HEK293 (cell line): ENCODE results near the gene HOXB4.

Experiments
- CTCF ChIA-PET: fragments of 350-600 bp; formaldehyde crosslinking; extraction: SDS; loops from one replicate; lab custom pipeline; 2021; ENCODE audit warnings: antibody characterized with exemption; lab: Yijun Ruan, JAX
- POLR2A ChIA-PET: fragments of 300-600 bp; formaldehyde crosslinking; extraction: SDS; loops from one replicate; lab custom pipeline; 2020; ENCODE audit warnings: antibody characterized with exemption, inconsistent platforms; lab: Yijun Ruan, JAX
- H3K27ac ChIP-seq: fragments of 200-500 bp; sonication (Bioruptor generic); 2 replicates; pipeline ENCODE4 v1.5.1; 2014; ENCODE audit warnings: low read depth, low read length, control low read depth, inconsistent platforms; ENCODE audit errors: extremely low read depth
- H3K36me3 ChIP-seq, 2 experiments: fragments of 200-500 bp in 1 of 2; sonication (Bioruptor generic) in 1 of 2; 1 replicate in 1 of 2; 2 replicates in 1 of 2; pipeline ENCODE4 v1.5.1; 2014 to 2017; ENCODE audit warnings: inconsistent platforms in 2 of 2, low read length in 2 of 2; ENCODE audit not compliant: control insufficient read depth in 2 of 2, insufficient read depth in 1 of 2
- H3K4me1 ChIP-seq: fragments of 200-500 bp; sonication (Bioruptor generic); 2 replicates; pipeline ENCODE4 v1.5.1; 2014; ENCODE audit warnings: mild to moderate bottlenecking, low read length, inconsistent platforms; ENCODE audit not compliant: control insufficient read depth, insufficient read depth
- H3K4me3 ChIP-seq: 2 replicates; pipeline ENCODE4 v1.5.1; 2011; ENCODE audit warnings: low read depth, mild to moderate bottlenecking, control low read depth, low read length, moderate library complexity
- H3K9me3 ChIP-seq: fragments of 200-500 bp; sonication (Bioruptor generic); 2 replicates; pipeline ENCODE4 v1.5.1; 2014; ENCODE audit warnings: low read depth, low read length, inconsistent platforms; ENCODE audit not compliant: control insufficient read depth, insufficient read depth
- FEZF1 ChIP-seq: fragments of 450-650 bp; formaldehyde crosslinking; IDR thresholded peaks from 2 replicates; pipeline ENCODE4 v1.5.1; 2016; ENCODE audit warnings: missing biosample characterization, missing genetic modification characterization
- GLIS2 ChIP-seq: fragments of 450-650 bp; formaldehyde crosslinking; IDR thresholded peaks from 2 replicates; pipeline ENCODE4 v1.5.1; 2016; ENCODE audit warnings: missing biosample characterization, missing genetic modification characterization
- KLF16 ChIP-seq: fragments of 450-650 bp; formaldehyde crosslinking; IDR thresholded peaks from 2 replicates; pipeline ENCODE4 v1.5.1; 2017; ENCODE audit warnings: missing biosample characterization, missing genetic modification characterization
- OSR2 ChIP-seq: fragments of 450-650 bp; formaldehyde crosslinking; IDR thresholded peaks from 2 replicates; pipeline ENCODE4 v1.5.1; 2016; ENCODE audit warnings: missing biosample characterization, missing genetic modification characterization
- TCF7L2 ChIP-seq: IDR thresholded peaks from 2 replicates; pipeline ENCODE4 v1.6.1; 2011; ENCODE audit warnings: low read depth, mild to moderate bottlenecking, inconsistent platforms, low read length, moderate library complexity, borderline replicate concordance
- ZBTB17 ChIP-seq: fragments of 450-650 bp; formaldehyde crosslinking; IDR thresholded peaks from 2 replicates; pipeline ENCODE4 v1.5.1; 2016; ENCODE audit warnings: missing biosample characterization, missing genetic modification characterization
- ZIC2 ChIP-seq: fragments of 450-650 bp; formaldehyde crosslinking; IDR thresholded peaks from 2 replicates; pipeline ENCODE4 v1.5.1; 2016; ENCODE audit warnings: missing biosample characterization, missing genetic modification characterization
- ZNF2 ChIP-seq: fragments of 450-650 bp; formaldehyde crosslinking; IDR thresholded peaks from 2 replicates; pipeline ENCODE4 v1.5.1; 2016; ENCODE audit warnings: missing biosample characterization, missing genetic modification characterization
- ZNF335 ChIP-seq: fragments of 450-650 bp; formaldehyde crosslinking; conservative IDR thresholded peaks from 2 replicates; pipeline ENCODE4 v1.5.1; 2016; ENCODE audit warnings: missing biosample characterization, missing genetic modification characterization
- ZNF341 ChIP-seq: fragments of 450-650 bp; formaldehyde crosslinking; IDR thresholded peaks from 2 replicates; pipeline ENCODE4; 2016; ENCODE audit warnings: low read depth, missing biosample characterization, missing genetic modification characterization
- ZNF423 ChIP-seq: fragments of 450-650 bp; formaldehyde crosslinking; IDR thresholded peaks from 2 replicates; pipeline ENCODE4 v1.5.1; 2016; ENCODE audit warnings: missing biosample characterization, missing genetic modification characterization
- ZNF621 ChIP-seq: fragments of 450-650 bp; formaldehyde crosslinking; IDR thresholded peaks from 2 replicates; pipeline ENCODE4 v1.5.1; 2017; ENCODE audit warnings: missing biosample characterization, missing genetic modification characterization
- ZNF654 ChIP-seq: fragments of 450-650 bp; formaldehyde crosslinking; IDR thresholded peaks from 2 replicates; pipeline ENCODE4 v1.5.1; 2016; ENCODE audit warnings: low read depth, missing biosample characterization, missing genetic modification characterization
- TF ChIP-seq, protein P1 (sequence below): fragments of 450-650 bp; IDR thresholded peaks from 2 replicates; pipeline ENCODE4 v1.5.1; 2018; ENCODE audit warnings: missing biosample characterization, mild to moderate bottlenecking, missing genetic modification characterization
- TF ChIP-seq, protein P2 (sequence below): fragments of 450-650 bp; formaldehyde crosslinking; IDR thresholded peaks from 2 replicates; pipeline ENCODE4 v1.5.1; 2016; ENCODE audit warnings: missing biosample characterization, missing genetic modification characterization
- TF ChIP-seq, protein P3 (sequence below): fragments of 450-650 bp; formaldehyde crosslinking; IDR thresholded peaks from 2 replicates; pipeline ENCODE4 v1.5.1; 2016; ENCODE audit warnings: missing biosample characterization, missing genetic modification characterization
- TF ChIP-seq, protein P4 (sequence below): fragments of 450-650 bp; formaldehyde crosslinking; IDR thresholded peaks from 2 replicates; pipeline ENCODE4 v1.5.1; 2016; ENCODE audit warnings: missing biosample characterization, missing genetic modification characterization, low read depth

The HOXB4 gene

DNA sequence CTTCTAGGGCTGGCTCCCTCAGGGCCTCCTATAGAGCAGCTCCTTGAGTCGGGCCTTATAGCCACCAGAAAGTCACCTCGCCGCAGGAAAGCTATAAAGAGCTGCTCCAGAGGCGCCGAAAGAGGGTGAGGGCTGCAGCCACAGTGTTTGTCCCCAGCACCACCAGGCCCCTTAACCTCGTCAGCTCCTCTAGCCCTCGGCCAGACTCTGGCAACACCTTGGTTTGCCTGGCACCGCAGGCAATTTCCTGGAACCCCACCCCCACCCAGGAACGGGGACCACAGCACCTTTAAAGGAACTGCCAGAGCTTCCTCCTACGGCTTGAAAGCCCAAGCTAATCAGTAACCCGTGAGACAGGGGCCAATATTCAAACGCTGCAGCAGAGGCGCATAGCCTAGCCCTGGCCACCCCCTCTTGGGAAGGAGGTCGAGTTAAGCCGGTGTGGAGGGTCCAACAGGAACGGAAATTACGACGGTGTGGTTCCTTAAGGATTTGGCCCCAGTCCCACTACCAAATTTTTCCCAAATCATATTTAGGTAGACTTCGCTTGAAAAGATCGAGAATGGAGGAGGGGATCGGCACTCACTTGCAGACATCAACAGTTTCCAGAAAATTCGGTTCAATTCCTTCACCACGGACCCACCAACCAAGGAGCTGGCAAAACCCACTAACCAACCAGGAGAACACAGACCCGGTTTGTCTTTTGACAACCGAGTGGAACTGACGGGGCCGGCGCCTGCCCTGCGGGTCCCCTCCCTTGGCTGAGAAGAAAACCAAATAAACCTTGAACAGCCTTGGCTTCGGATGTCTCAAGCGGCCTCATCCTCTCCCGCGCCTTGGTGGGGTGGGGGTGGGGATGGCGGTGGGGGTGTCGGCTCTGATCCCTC lies 23.6 kb upstream of the HOXB4 start (continued):
- peak; percentile 69; the same call in 1 of the 2 replicates for TF ChIP-seq ZNF341
- TF ChIP-seq ZNF335 (tag by site-specific recombination) = peak; percentile 84
- TF ChIP-seq, protein P1, sequence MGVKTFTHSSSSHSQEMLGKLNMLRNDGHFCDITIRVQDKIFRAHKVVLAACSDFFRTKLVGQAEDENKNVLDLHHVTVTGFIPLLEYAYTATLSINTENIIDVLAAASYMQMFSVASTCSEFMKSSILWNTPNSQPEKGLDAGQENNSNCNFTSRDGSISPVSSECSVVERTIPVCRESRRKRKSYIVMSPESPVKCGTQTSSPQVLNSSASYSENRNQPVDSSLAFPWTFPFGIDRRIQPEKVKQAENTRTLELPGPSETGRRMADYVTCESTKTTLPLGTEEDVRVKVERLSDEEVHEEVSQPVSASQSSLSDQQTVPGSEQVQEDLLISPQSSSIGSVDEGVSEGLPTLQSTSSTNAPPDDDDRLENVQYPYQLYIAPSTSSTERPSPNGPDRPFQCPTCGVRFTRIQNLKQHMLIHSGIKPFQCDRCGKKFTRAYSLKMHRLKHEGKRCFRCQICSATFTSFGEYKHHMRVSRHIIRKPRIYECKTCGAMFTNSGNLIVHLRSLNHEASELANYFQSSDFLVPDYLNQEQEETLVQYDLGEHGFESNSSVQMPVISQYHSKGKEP = no peak
- TF ChIP-seq, protein P2, sequence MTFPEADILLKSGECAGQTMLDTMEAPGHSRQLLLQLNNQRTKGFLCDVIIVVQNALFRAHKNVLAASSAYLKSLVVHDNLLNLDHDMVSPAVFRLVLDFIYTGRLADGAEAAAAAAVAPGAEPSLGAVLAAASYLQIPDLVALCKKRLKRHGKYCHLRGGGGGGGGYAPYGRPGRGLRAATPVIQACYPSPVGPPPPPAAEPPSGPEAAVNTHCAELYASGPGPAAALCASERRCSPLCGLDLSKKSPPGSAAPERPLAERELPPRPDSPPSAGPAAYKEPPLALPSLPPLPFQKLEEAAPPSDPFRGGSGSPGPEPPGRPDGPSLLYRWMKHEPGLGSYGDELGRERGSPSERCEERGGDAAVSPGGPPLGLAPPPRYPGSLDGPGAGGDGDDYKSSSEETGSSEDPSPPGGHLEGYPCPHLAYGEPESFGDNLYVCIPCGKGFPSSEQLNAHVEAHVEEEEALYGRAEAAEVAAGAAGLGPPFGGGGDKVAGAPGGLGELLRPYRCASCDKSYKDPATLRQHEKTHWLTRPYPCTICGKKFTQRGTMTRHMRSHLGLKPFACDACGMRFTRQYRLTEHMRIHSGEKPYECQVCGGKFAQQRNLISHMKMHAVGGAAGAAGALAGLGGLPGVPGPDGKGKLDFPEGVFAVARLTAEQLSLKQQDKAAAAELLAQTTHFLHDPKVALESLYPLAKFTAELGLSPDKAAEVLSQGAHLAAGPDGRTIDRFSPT (tag by site-specific recombination) = peak; percentile 67; the same call in 1 of the 2 replicates
- TF ChIP-seq, protein P3, sequence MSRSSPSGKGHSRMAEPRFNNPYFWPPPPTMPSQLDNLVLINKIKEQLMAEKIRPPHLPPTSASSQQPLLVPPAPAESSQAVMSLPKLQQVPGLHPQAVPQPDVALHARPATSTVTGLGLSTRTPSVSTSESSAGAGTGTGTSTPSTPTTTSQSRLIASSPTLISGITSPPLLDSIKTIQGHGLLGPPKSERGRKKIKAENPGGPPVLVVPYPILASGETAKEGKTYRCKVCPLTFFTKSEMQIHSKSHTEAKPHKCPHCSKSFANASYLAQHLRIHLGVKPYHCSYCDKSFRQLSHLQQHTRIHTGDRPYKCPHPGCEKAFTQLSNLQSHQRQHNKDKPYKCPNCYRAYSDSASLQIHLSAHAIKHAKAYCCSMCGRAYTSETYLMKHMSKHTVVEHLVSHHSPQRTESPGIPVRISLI (tag by site-specific recombination) = no peak
- no peak for TF ChIP-seq FEZF1
- TF ChIP-seq GLIS2 (tag by site-specific recombination) = 0 out of 2 replicates have a peak, but pooled peaks have one; percentile 8
- TF ChIP-seq OSR2 (tag by site-specific recombination) = 0 out of 2 replicates have a peak, but pooled peaks have one; percentile 13
- TF ChIP-seq, protein P4, sequence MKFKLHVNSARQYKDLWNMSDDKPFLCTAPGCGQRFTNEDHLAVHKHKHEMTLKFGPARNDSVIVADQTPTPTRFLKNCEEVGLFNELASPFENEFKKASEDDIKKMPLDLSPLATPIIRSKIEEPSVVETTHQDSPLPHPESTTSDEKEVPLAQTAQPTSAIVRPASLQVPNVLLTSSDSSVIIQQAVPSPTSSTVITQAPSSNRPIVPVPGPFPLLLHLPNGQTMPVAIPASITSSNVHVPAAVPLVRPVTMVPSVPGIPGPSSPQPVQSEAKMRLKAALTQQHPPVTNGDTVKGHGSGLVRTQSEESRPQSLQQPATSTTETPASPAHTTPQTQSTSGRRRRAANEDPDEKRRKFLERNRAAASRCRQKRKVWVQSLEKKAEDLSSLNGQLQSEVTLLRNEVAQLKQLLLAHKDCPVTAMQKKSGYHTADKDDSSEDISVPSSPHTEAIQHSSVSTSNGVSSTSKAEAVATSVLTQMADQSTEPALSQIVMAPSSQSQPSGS (tag by site-specific recombination) = no peak
- TF ChIP-seq ZNF423 = 0 out of 2 replicates have a peak, but pooled peaks have one; percentile 10
- peak; percentile 71 for TF ChIP-seq ZIC2 (tag by site-specific recombination)
- TF ChIP-seq ZNF621 (tag by site-specific recombination) = no peak
- TF ChIP-seq ZNF2 (tag by site-specific recombination) = peak; percentile 36; the same call in 1 of the 2 replicates
- TF ChIP-seq ZBTB17 (tag by site-specific recombination) = peak; percentile 65
- TF ChIP-seq KLF16 (tag by site-specific recombination) = no peak

DNA sequence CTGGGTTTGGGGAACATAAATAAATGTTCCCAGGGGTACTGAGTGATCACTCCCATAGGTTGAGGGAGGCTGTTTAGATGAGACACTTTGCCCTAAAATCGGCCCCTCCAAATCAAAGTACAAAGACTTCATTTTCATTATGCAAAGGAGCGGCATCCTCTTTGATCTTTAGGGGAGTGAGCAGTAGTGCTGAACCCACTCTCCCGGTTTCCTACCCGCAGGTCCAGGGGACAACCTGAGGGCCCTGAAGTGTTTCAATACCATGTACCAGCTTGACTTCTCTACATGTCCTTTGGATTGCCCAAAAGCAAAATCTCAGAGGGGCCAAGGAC lies 23.0 kb upstream of the HOXB4 start:
- H3K9me3 ChIP-seq = no peaks in the 10 kb centered on the region
- CTCF ChIA-PET = interaction anchor here (0.5 to 2.2 kb wide), 17 partner anchors 9 to 575 kb away, joined by 3 to 6 read pairs (median 4); no protein-coding TSS in a partner anchor
- TF ChIP-seq TCF7L2 = peak; percentile 92
- TF ChIP-seq ZNF654 (tag by site-specific recombination) = no peak
- no peak overlapping the region for H3K4me3 ChIP-seq
- peaks cover 0 to 15% of the 10 kb centered on the region in 2 experiments; a peak in 1 of 3 replicates for H3K36me3 ChIP-seq
- peak overlapping the region; percentile 86 for H3K27ac ChIP-seq
- POLR2A ChIA-PET = interaction anchor here (0.9 to 1.9 kb wide), 3 partner anchors 8 to 18 kb away, joined by 3 to 8 read pairs (median 3); no protein-coding TSS in a partner anchor
- H3K4me1 ChIP-seq = peaks cover 41% of the 10 kb centered on the region
